ENCODE results near the gene DERL3. TPM values are rescaled to one million over a fixed set of nuclear protein-coding genes. Genes with fewer than 3 reads are reported as not detected.
"Not testable (repeated sequence)": the region's sequence is repeated elsewhere in the genome, so short reads cannot be mapped to it uniquely, and the experiment has no call there.

The DERL3 gene
- total RNA-seq, 1 donor = 0.36 TPM

DNA sequence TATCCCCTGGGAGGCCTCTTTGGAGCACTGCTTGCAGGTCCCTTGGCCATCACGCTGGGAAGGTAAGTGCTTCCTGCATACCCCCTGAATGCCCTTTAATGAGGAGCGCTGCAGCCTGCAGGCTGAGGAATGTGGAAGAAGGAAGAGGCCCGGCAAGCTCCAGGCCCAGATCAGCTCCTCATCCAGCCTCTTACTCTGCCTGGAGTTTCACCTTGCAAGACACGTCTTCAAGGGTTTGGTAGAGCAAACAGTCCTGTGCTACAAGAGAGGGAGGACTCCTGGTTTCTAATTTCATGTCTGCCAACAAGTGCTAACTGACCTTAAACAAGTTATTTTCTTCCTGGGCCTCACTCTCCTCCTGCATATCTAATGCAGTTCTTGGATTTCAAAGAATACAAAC lies 29.8 kb upstream of the DERL3 start:
- TF ChIP-seq, protein P1, sequence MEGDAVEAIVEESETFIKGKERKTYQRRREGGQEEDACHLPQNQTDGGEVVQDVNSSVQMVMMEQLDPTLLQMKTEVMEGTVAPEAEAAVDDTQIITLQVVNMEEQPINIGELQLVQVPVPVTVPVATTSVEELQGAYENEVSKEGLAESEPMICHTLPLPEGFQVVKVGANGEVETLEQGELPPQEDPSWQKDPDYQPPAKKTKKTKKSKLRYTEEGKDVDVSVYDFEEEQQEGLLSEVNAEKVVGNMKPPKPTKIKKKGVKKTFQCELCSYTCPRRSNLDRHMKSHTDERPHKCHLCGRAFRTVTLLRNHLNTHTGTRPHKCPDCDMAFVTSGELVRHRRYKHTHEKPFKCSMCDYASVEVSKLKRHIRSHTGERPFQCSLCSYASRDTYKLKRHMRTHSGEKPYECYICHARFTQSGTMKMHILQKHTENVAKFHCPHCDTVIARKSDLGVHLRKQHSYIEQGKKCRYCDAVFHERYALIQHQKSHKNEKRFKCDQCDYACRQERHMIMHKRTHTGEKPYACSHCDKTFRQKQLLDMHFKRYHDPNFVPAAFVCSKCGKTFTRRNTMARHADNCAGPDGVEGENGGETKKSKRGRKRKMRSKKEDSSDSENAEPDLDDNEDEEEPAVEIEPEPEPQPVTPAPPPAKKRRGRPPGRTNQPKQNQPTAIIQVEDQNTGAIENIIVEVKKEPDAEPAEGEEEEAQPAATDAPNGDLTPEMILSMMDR (IDR thresholded peaks at IDR 0.05; ENCODE audit: extremely low read depth, low read depth, low read length) = no peak
- H4K20me1 ChIP-seq (ENCODE audit: insufficient read depth, low read length) = no peaks in the 10 kb centered on the region
- H3K9me3 ChIP-seq (ENCODE audit: low read depth, low read length) = no peaks in the 10 kb centered on the region
- peaks cover 14% of the 10 kb centered on the region for H3K36me3 ChIP-seq (ENCODE audit: insufficient read depth, low read length)
- no peak overlapping the region for H3K4me2 ChIP-seq (ENCODE audit: insufficient read depth, low read length)
- H2AFZ ChIP-seq (ENCODE audit: low read length) = no peak overlapping the region
- H3K4me3 ChIP-seq (ENCODE audit: insufficient read depth, low read length) = no peak overlapping the region
- DNase-seq (ENCODE audit: insufficient read length, low spot score, missing footprints) = no peak
- no peaks in the 10 kb centered on the region for H3K4me1 ChIP-seq (ENCODE audit: insufficient read depth, low read length)
- H3K27ac ChIP-seq (ENCODE audit: low read depth, low read length) = no peak overlapping the region
- H3K79me2 ChIP-seq (ENCODE audit: insufficient read depth, low read length) = no peaks in the 10 kb centered on the region
- no peaks in the 10 kb centered on the region for H3K27me3 ChIP-seq (ENCODE audit: insufficient read depth, low read length)

DNA sequence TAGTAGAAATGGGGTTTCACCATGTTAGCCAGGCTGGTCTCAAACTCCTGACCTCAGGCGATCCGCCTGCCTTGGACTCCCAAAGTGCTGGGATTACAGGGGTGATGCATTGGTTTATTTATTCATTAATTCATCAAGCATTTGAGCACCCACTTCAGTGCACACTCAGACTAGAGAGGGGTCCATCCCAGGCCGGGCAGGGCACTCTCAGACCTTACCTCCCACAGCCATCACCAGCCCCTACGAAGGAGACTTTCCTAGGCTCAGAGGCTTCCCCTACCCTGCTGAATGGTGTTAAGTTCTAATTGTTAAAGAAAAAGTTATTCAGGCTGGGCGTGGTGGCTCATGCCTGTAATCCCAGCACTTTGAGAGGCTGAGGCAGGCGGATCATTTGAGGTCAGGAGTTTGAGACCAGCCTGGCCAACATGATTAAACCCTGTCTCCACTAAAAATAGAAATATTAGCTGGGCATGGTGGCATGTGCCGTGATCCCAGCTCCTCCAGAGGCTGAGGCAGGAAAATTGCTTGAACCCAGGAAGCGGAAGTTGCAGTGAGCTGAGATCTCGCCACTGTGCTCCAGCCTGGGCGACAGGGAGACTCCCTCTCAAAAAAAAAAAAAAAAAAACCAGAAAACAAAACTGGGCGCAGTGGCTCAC lies 25.8 kb upstream of the DERL3 start:
- DNase-seq (ENCODE audit: insufficient read length, low spot score, missing footprints); H3K4me2 ChIP-seq (ENCODE audit: insufficient read depth, low read length); H2AFZ ChIP-seq (ENCODE audit: low read length); H3K27ac ChIP-seq (ENCODE audit: low read depth, low read length); H3K9me3 ChIP-seq (ENCODE audit: low read depth, low read length); H3K79me2 ChIP-seq (ENCODE audit: insufficient read depth, low read length); H3K4me1 ChIP-seq (ENCODE audit: insufficient read depth, low read length); H3K4me3 ChIP-seq (ENCODE audit: insufficient read depth, low read length); H4K20me1 ChIP-seq (ENCODE audit: insufficient read depth, low read length); H3K27me3 ChIP-seq (ENCODE audit: insufficient read depth, low read length): not testable (repeated sequence)
- peaks cover 10% of the 10 kb centered on the region for H3K36me3 ChIP-seq (ENCODE audit: insufficient read depth, low read length)

DNA sequence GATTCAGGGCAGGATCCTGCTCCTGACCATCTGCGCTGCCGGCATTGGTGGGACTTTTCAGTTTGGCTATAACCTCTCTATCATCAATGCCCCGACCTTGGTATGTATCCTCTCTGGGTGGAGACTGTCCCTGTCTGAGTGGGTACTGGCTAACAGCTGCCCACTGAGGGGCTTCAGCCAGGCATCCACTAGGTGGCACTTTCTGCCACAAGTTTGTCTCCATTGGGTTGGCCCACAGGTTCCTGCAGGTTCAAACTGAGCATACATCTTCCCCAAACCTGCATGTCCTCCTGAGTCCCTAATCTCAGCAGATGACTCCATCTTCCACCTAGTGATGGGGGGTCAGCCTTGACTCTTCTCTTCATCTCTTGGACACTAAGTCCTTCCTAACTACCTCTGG lies 23.3 kb upstream of the DERL3 start:
- no peak overlapping the region for H3K27ac ChIP-seq (ENCODE audit: low read depth, low read length)
- DNase-seq (ENCODE audit: insufficient read length, low spot score, missing footprints) = peak; percentile 90
- no peak overlapping the region for H2AFZ ChIP-seq (ENCODE audit: low read length)
- H3K36me3 ChIP-seq (ENCODE audit: insufficient read depth, low read length) = no peaks in the 10 kb centered on the region
- no peak overlapping the region for H3K4me2 ChIP-seq (ENCODE audit: insufficient read depth, low read length)
- peaks cover 3% of the 10 kb centered on the region for H4K20me1 ChIP-seq (ENCODE audit: insufficient read depth, low read length)
- no peak overlapping the region for H3K4me3 ChIP-seq (ENCODE audit: insufficient read depth, low read length)
- TF ChIP-seq, protein P1 (IDR thresholded peaks at IDR 0.05; ENCODE audit: extremely low read depth, low read depth, low read length) = peak; percentile 70
- H3K9me3 ChIP-seq (ENCODE audit: low read depth, low read length) = no peaks in the 10 kb centered on the region
- H3K79me2 ChIP-seq (ENCODE audit: insufficient read depth, low read length) = no peaks in the 10 kb centered on the region
- peaks cover 10% of the 10 kb centered on the region for H3K4me1 ChIP-seq (ENCODE audit: insufficient read depth, low read length)
- H3K27me3 ChIP-seq (ENCODE audit: insufficient read depth, low read length) = no peaks in the 10 kb centered on the region

DNA sequence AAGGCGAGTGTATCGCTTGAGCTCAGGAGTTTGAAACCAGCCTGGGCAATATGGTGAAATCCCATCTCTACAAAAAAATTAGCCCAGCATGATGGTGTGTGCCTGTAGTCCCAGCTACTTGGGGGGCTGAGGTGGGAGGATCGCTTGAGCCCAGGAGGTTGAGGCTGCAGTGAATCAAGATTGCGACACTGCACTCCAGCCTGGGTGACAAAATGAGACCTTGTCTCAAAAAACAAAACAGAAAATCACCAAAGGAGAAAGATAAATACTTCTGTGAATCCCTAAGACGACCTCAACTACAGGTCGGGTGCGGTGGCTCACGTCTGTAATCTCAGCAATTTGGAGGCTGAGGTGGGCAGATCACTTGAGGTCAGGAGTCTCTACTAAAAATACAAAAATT lies 21.4 kb upstream of the DERL3 start:
- not testable (repeated sequence) for H3K4me3 ChIP-seq (ENCODE audit: insufficient read depth, low read length); H3K4me1 ChIP-seq (ENCODE audit: insufficient read depth, low read length); H4K20me1 ChIP-seq (ENCODE audit: insufficient read depth, low read length); DNase-seq (ENCODE audit: insufficient read length, low spot score, missing footprints); H3K27ac ChIP-seq (ENCODE audit: low read depth, low read length); H3K9me3 ChIP-seq (ENCODE audit: low read depth, low read length); H3K79me2 ChIP-seq (ENCODE audit: insufficient read depth, low read length); H2AFZ ChIP-seq (ENCODE audit: low read length); H3K4me2 ChIP-seq (ENCODE audit: insufficient read depth, low read length); H3K27me3 ChIP-seq (ENCODE audit: insufficient read depth, low read length); H3K36me3 ChIP-seq (ENCODE audit: insufficient read depth, low read length)

DNA sequence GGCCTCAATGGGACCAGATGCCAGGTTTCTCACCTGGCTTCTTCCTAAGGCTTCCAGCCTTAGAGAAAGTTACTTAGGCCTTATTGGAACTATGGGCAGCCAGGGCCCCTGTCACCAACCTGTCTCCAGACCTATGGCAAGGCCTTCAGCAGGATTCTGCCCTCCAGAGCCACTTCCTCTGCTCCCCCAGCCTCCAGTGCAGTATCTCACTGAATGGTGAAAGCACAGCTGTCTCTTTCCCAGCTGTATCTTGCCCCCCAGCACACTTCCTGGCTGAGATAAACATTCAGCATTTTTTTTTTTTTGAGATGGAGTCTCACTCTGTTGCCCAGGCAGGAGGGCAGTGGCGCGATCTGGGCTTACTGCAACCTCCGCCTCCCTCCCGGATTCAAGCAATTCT lies 20.4 kb upstream of the DERL3 start:
- Histone ChIP-seq H3K27ac (ENCODE audit: low read depth, low read length) (no peak overlapping the region), H4K20me1 (ENCODE audit: insufficient read depth, low read length) (peaks cover 3% of the 10 kb centered on the region), H3K4me2 (ENCODE audit: insufficient read depth, low read length) (no peak overlapping the region), H3K79me2 (ENCODE audit: insufficient read depth, low read length) (no peaks in the 10 kb centered on the region), H2AFZ (ENCODE audit: low read length) (no peak overlapping the region), H3K27me3 (ENCODE audit: insufficient read depth, low read length) (no peaks in the 10 kb centered on the region), H3K36me3 (ENCODE audit: insufficient read depth, low read length) (no peaks in the 10 kb centered on the region), H3K4me1 (ENCODE audit: insufficient read depth, low read length) (peaks cover 10% of the 10 kb centered on the region), H3K4me3 (ENCODE audit: insufficient read depth, low read length) (no peak overlapping the region), H3K9me3 (ENCODE audit: low read depth, low read length) (no peaks in the 10 kb centered on the region)
- TF ChIP-seq, protein P1 (IDR thresholded peaks at IDR 0.05; ENCODE audit: extremely low read depth, low read depth, low read length) = no peak
- no peak for DNase-seq (ENCODE audit: insufficient read length, low spot score, missing footprints)

Measured in osteoblast (primary cell).